GM18909 (cell line): ENCODE results near the gene TOPORS.
"Not testable (repeated sequence)": the region's sequence is repeated elsewhere in the genome, so short reads cannot be mapped to it uniquely, and the experiment has no call there.

Experiments used
- ATAC-seq: cut with Tn5 transposase; IDR thresholded peaks from one replicate; pipeline ENCODE4 v1.9.1; 2021; ENCODE audit warnings: mild to moderate bottlenecking; ENCODE audit not compliant: unreplicated experiment, poor library complexity

TOPORS gene

DNA sequence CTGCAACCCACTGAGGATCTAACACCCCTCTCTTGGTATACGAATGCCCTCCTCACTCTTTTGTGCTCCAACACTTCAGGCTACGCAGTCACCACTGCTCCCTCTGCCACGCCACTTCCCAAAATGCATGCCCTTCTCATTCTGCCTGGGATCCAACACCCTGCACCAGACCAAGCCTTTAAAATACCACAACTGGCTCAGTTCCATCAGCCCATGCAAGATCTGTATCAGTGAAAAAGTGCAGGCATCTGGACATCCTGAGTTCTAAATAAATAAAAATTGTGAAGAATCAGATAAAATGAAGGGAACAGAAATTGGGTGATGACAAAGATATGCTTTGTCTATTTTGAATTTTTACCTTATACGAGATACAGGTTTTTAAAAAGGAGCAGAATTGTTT lies 17.9 kb upstream of the TOPORS start:
- no peak for ATAC-seq

DNA sequence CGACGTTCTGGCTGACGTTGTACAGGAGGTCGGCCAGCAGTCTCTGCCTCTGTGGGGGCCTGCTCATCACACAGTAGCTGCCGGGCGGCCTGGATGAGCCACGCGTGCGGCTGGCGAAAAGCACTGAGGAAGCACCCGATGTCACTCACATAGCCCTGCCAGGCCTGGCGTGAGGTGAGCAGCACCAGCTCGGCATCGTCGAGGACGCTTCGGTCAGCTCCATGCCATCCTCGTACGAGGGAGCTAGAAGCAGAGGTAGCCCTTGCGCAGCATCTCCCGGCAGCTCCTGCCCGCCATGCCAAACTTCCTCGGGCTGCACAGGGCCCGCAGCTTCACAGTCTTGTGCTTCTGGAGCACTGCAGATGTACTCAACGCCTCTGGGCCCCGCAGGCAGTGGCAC lies 14.4 kb upstream of the TOPORS start:
- ATAC-seq, result no peak

DNA sequence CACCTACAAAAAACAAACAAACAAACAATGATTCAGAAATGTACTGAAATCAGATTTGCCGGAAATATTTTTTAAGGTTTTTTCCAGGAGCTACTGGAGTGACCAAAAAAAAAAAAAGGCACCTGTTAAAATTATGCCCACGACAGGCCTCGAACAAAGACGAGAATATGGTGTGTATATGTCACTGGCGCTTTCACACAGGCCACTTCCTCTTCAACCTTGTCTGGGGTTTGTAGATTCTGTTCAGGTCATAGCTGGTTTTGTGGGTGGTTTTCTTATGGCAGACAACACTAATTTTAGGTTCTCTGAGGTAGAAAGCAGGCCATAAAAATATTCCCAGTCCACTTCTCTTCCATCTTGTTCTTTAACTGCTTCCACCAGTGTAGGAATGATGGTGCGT lies 13.6 kb upstream of the TOPORS start:
- no peak for ATAC-seq

DNA sequence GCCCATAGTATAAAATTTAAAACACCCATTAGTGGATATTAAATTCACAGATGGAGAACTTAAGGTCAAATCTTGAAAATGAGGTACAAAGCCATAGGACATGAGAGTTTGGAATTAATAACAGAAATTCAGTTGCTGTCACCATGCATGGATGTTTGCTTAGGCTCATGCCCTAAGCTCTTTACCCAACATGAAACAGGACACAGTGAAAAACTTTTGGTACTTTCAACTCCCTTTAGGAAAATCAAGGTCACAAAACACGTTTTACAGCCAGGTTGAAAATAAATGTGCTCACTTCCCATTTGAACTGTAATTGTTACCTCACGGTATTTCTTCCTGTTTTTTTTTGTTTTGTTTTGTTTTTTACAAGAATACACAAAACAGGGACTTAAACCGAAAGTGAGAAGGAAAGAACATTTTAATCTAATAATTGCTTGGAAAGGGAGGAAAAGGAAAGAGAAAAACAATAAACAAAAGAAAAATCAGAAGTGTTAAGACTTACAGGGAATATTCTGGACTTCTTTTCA lies 6.1 kb upstream of the TOPORS start:
- ATAC-seq, result no peak

DNA sequence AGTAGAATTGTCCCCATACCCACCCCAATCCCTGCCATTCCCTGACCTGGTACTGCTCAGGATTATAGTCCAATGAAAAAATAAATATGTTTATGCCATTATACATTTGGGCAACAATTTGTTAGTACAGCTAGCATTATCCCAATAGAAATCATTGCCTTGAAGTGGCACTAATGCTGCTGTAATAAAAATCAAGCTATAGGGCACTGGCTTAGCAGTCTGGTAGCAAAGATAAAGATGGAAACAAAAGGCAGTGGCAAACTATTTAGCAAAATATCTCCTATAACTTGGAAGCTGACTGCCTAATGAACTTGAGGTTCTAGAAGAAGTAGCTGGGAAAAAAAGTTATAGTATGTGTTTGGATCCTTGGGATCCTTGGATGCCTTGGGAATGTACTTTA lies 2.2 kb upstream of the TOPORS start:
- ATAC-seq, result no peak

DNA sequence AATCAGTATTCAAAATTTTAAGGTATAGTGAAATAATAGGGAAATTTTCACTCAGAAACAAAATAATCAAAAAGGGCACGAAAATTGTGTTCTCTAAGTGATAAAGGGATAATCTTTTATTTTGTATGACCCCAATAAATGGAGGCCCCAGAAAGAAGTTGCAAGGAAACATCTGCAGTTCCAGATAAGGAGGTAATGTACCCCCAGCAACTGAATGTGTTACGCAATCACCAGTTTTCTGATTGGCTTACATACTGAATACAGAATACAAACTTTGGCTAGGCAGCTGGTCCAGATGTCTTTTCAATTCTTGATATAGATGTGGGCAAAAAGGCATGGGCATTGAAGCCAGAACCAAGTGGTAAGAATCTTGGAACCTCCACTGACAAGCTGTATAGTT lies 1.7 kb upstream of the TOPORS start:
- no peak for ATAC-seq

DNA sequence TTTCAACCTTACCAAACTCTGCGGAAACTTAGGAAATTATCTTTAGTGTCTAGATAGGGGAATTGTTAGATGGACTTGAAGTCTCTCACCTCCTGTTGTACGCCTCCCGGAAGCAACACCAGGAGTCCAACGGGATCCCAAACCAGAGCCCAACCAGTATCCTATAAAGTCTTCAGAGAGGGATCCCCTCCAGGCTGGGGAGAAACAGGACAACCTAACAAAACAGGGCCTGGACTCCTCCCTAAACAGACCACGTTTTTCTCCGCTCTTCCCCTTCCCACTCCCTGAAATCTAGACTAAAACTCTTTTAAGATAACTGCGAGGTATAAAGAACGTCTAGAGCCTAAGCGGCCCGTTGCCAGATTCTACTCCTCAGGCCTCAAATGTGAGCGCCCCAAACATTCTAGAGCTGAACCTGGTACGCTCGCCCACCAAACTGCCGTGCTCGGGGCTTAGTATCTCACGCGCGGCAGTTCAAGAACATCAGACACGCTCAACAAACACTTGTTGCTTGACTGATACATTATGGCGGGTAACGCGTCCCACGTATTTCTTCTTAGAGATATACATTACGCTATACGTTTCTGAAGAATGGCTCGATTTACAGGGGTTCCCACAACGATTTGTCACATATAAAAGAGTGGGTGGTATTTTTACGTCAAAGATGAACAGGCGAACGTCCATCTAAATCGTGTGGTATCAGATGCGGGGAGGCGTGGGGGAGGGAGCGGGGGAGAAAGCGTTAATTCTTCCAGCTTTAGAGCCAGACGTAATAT lies 922 bp downstream of the TOPORS start:
- peak; percentile 2 for ATAC-seq

DNA sequence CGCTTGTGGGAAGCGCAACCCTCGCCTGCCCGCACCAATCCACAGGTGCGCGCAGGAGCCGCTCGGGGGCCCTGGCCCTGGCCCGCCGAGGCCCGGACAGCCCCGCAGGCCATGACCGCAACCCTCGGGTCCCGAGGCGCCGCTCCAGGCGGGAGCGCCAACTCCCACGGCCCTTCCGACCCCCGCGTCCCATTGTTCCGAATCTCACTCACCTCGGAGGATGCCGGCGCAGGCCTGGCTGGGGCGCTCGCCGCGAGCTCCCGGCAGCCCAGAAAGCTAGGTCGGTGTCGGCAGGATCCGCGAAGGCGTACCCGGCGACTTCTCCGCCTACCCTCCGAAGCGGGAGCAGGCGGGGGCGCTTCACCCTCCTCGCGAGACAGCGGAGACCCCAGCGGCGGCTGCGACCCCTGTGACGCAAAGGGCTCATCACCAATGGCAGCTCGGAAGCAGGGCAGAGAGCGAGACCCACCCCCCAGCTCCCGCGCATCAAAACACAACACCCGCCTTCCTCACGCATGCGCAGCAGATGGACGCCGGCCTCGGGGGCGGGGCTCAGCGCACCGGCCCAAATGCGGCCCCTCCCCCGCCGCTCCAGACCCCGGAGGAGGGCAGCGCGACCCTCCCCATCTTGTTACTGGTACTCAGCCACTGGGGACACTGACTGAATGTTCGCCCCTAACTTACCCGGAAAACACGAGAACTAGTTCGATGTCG lies 1.7 kb downstream of the TOPORS start:
- ATAC-seq, result peak; percentile 66

DNA sequence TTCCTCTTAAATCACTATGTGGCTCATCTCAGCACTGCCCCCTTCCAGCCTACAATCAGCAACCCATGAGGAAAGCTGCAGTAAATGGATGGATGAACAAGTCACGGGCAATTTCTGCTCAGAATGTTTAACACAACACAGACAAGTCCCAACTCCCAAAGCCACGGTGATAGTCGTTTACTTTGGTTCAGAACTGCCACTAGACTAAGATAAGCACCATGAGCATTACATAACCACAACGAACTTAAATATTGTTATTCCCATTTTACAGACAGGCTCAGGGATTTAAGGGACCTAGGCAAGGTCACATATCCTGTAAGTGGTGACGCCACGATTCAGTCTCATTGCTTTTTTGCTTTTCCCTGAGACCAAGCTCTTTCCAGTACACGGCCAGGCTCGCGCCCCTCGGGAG lies 2.2 kb downstream of the TOPORS start:
- no peak for ATAC-seq

DNA sequence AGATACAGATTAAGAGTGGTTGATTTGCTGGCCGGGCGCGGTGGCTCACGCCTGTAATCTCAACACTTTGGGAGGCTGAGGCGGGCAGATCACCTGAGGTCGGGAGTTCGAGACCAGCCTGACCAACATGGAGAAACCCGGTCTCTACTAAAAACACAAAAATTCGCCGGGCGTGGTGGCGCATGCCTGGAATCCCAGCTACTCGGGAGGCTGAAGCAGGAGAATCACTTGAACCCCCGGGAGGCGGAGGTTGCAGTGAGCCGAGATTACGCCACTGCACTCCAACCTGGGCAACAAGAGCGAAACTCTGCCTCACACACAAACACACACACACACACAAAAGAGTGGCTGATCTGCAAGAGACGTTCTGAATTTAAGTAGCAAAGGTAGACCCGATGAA lies 4.2 kb downstream of the TOPORS start:
- ATAC-seq, result not testable (repeated sequence)

DNA sequence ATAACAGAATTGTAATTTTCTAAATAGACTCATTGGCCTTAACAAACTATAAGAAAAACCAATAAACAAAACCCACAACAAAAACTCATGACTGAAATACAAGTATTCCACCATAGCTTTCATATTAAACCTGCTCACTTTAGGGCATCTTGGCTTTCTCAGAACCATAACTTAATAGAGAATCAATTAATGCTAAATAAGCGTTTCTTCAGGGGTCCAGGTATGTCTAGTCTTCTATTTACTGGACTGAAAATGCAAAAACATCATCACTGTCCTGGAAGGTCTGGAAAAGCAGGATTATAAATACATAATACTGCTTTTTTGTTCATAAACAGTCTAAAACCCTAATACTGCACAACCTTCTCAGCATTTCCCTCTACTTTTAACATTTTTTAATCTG lies 6.5 kb downstream of the TOPORS start:
- ATAC-seq, result no peak

DNA sequence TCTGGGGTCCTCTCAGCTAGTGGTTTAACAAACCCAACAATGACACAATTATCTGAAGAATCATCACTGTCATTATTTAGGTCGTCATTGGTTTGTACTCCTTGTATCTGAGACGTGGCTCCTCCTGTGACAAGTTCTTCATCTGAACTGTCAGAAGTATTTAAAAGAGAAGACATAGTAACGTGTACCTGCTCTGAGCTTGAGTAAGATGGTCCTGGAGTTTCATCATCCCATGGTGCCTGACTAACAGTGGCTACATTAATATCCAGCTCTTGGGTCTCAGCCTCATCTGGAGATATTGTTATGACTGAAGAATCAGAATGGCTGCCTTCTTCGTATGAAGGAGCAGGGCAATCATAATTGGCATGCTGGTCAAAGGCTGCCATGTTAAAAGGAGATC lies 9.3 kb downstream of the TOPORS start:
- no peak for ATAC-seq

DNA sequence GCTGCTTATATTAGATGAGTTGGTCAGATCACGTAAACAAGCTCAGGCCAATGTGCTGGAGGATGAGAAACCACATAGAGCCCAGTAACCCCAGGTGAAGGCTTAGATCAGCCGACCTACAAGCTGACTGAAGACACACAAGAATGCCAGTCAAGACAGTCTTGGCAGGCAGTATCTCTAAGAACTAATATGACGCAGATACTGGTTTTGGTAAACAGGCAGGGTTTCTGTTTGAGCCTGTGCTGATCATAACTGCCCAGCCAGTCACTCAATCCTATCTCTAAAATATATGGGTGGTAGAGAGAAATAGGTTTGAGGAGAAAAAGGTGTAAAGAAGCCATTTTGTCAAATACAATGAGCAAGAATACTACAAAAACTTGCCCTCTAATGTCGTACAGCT lies 18.6 kb downstream of the TOPORS start:
- ATAC-seq, result no peak

DNA sequence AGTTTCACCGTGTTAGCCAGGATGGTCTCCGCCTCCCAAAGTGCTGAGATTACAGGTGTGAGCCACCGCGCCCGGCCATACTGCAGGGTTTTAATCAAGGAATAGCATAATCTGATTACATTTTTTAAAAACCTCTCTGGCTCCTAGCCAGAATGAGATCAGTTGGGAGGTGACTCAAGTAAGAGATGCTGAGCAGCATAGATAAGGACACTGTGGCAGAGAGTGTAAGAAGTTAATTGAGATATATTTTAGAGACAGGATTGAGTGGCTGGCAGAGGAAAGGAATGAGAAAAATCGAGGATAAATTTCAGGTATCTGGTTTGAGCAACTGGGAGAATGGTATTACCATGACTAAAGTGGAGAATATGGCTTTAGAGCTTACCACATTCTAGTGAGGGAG lies 19.1 kb downstream of the TOPORS start:
- ATAC-seq, result no peak

DNA sequence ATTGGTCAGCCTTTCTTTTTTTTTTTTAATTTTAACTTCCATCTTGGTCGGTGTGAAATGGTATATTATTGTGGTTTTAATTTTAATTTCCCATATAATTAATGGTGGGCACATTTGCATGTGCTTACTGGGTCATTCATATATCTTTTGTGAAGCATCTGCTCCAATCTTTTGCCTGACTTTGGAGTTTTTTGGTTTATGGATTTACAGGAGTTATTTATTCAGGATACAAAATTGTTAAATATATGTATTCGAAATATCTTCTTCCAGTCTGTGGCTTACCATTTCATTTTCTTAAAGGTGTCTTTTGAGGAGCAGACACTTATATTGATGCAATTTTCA lies 25.7 kb downstream of the TOPORS start:
- ATAC-seq, result no peak

DNA sequence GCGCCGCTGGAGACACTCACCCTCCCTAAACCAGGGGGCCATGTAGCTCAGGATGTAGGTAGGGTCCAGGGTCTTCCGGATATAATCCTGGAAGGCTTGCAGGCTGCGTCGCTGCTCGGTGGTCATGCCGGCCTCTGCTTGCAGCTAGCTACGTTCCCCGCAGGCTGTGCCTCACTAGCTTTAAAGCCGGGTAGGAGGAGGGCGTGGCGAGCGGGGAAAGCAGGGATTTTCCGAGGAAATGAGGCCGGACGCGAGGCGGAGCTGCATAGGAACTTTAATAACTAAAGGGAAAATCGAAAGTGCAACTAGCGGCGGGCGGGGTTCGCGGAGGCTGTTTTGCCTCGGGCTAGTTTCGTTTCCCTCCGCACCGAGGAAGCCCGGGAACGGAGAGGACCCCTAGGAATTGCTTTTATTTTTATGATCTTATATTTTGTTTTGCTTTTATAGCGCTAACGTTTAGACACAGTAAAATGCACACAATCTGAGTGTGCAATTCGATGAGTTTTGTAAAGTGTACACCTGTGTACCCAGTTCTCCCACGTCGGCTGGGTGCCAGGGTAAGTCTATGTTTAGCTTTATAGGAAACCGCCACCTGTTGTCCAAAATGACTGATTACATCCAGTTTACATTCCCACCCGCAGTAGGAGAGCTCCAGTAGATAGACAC lies 26.2 kb downstream of the TOPORS start, which contains the start of gene RIGI:
TSS of gene RIGI (minus strand) at position 156 of the 666 bp plus-strand sequence. CDS start at position 126, 30 bp downstream.
- peak; percentile 73 for ATAC-seq

DNA sequence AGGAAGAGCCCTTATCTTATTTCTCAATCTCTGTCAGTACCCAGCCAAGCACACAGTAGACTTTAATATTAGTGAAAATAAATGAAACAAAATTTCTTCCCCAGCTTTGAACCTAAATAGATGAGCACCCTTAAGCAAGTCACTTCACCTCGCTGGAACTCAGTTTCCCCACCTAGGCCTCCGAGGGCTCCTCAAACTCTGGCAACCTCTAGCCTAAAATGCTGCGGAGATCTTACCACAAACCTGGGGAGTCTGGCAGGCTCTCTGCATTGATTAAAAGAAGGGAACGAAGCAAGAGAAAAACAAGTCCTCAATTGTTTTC lies 26.7 kb downstream of the TOPORS start:
- ATAC-seq, result no peak

DNA sequence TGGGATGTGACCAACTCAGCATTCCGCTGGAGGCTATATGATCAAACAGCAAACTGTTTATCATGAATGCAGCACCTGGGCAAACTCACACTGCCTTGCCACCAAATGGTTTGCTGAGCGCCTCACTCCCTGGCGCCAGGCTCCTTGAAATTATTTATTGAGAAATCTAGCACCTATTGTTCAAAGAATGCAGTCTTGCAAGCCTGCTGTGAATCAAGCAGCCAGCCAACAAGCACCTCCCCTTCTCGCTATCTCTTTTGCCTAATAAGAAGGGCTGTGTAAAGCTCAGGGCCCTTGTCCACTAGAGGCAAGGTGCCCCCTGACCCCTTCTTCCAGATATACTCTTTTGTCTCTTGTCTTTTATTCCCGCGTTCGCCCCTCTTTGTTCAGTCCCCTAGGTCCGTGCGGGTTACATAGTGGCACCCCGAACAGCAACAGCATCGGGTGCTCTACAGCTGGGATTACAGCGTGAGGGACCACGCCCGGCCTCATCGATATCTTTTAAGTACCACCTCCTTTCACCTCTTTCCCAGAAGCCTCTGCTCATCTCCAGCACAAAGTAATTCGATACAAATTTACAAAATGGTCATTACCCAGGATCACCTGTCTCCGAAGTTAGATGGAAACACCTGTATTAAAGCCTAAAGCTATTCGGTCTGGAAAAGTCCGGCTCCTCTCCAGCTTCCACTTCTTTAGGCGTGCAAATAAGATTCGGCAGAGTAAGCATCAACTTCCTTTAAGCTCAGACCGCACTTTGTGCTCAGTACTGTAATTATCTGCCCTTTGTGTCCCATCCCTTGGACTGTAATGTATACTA lies 27.3 kb downstream of the TOPORS start:
- peak; percentile 35 for ATAC-seq

DNA sequence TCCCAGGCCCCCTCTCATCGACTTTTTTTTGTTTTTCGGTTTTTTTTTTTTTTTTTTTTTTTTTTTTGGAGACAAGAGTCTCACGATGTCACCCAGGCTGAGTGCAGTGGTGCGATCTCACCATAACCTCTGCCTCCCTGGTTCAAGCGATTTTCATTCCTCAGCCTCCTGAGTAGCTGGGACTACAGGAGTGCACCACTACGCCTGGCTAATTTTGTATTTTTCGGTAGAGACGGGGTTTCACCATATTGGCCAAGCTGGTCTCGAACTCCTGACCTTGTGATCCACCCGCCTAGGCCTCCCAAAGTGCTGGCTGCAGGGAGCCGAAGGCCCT lies 27.9 kb downstream of the TOPORS start:
- not testable (repeated sequence) for ATAC-seq

DNA sequence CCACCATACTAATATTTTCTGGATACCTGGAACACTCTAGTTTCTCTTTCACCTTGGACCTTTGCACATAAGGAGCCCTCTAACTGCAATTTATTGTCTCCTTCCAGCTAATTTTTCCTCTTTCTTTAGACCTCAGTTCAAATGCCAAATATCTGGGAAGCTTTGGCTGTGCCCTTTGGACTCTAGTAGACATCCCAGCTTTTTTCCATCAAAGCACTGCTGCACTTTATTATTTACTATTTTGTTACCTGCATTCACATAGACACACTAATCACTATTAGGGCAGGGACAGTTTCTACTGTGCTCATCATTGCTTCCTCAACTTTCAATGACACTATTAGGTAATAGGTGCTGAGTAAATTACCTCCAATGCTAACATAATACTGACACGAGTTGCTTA lies 28.5 kb downstream of the TOPORS start:
- no peak for ATAC-seq

DNA sequence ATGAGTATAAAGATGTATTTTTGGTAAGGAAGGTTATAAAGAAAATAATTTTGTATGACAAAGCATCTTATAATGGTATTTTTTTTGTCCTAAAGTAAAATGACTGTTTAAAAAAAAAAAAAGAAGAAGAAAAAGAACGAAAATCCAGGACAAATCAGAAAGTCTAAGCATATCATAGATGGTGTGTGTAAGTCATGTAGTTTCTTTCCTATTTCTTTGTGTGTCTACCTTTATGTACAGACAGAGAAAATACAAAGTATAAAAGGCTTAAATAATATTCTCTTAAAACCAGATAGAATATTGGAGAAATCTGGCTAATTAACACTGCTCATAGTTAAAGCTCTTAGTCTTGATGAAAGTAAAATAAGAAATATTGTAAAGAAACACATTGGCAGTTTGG lies 34.1 kb downstream of the TOPORS start:
- ATAC-seq, result no peak
